ENCODE results near the gene SLC4A11.

DNA sequence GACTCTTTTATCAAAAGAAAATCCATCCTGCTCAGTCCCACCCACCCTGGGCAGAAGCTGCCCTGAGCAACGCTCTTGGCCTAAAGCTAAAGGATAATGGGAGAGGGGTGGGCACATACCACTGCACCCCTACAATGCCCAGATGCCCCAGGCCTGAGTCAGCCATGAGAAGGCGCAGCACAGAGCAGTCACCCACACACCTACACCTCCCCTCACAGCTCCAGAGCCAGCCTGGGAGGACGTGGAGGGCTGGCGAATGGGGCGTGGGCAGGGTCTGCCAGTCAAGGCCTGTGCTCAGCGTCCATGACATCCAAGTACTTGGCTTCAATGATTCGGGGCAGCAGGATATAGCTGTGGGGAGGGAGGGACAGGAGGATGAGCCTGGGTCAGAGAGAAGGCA lies 11.5 kb downstream of the SLC4A11 start:
- TF ChIP-seq, protein P1, sequence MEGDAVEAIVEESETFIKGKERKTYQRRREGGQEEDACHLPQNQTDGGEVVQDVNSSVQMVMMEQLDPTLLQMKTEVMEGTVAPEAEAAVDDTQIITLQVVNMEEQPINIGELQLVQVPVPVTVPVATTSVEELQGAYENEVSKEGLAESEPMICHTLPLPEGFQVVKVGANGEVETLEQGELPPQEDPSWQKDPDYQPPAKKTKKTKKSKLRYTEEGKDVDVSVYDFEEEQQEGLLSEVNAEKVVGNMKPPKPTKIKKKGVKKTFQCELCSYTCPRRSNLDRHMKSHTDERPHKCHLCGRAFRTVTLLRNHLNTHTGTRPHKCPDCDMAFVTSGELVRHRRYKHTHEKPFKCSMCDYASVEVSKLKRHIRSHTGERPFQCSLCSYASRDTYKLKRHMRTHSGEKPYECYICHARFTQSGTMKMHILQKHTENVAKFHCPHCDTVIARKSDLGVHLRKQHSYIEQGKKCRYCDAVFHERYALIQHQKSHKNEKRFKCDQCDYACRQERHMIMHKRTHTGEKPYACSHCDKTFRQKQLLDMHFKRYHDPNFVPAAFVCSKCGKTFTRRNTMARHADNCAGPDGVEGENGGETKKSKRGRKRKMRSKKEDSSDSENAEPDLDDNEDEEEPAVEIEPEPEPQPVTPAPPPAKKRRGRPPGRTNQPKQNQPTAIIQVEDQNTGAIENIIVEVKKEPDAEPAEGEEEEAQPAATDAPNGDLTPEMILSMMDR (conservative IDR thresholded peaks at IDR 0.05 in 1 of 2, IDR thresholded peaks at IDR 0.05 in 1 of 2; ENCODE audit: low read depth in 1 of 2, low read length in 2 of 2) = no peak
- no peak for TF ChIP-seq EZH2 (IDR thresholded peaks at IDR 0.05; ENCODE audit: low read length, missing control alignments)

Measured in fibroblast of lung (primary cell).